ENCODE results near the gene HCRTR2.

- TF ChIP-seq, protein P1, sequence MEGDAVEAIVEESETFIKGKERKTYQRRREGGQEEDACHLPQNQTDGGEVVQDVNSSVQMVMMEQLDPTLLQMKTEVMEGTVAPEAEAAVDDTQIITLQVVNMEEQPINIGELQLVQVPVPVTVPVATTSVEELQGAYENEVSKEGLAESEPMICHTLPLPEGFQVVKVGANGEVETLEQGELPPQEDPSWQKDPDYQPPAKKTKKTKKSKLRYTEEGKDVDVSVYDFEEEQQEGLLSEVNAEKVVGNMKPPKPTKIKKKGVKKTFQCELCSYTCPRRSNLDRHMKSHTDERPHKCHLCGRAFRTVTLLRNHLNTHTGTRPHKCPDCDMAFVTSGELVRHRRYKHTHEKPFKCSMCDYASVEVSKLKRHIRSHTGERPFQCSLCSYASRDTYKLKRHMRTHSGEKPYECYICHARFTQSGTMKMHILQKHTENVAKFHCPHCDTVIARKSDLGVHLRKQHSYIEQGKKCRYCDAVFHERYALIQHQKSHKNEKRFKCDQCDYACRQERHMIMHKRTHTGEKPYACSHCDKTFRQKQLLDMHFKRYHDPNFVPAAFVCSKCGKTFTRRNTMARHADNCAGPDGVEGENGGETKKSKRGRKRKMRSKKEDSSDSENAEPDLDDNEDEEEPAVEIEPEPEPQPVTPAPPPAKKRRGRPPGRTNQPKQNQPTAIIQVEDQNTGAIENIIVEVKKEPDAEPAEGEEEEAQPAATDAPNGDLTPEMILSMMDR (IDR thresholded peaks at IDR 0.05), result no peak
- no peak for TF ChIP-seq POLR2A (IDR thresholded peaks at IDR 0.05)
- TF ChIP-seq POLR2AphosphoS5 (IDR thresholded peaks at IDR 0.05), result no peak
These were observed 32.7 kb upstream of the HCRTR2 start for GRCh38 chr6:55141611-55142010.

All from transverse colon (tissue), 4 donors.